ENCODE data around the gene CDH23. TPM values are rescaled to one million over a fixed set of nuclear protein-coding genes. Genes with fewer than 3 reads are reported as not detected.

Gene CDH23
- total and polyA plus RNA-seq, 8 donors: 3.4 to 64.6 (median 9.9) TPM

DNA sequence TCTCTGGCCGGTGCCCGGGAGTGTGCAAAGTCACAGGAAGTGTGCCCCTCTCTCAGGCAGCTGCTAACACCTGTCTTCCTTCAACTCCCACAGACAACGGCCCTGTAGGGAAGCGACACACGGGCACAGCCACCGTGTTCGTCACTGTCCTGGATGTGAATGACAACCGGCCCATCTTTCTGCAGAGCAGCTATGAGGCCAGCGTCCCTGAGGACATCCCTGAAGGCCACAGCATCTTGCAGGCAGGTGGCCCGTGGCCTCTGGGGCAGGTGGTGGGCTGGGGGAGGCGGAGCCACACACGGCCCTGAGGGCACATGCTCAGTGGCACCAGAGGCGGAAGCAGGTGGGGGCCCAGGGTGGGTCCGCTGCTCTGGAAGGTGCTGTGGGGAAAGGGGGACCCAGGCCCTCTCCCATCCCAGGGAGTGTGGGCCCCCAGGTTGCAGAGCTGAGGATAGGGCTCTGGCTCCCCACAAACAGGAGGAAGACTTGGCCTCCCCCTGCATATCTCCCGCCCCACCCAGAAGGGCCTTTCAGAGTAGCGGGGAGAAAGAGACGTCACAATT, 315.9 kb downstream of the CDH23 start:
- Histone ChIP-seq H3K27ac (peak overlapping the region; percentile 35 to 74 (median 68)), H3K4me1 (peaks cover 0 to 11% (median 9%) of the 10 kb centered on the region in 3 donors), H3K9me3 (no peaks in the 10 kb centered on the region), H3K27me3 (no peaks in the 10 kb centered on the region), H3K4me3 (no peak overlapping the region), H3K36me3 (no peaks in the 10 kb centered on the region)
- WGBS, 2 donors: 79 to 81% methylated on average over 17 of the region's 17 CpGs
- TF ChIP-seq, protein P1, sequence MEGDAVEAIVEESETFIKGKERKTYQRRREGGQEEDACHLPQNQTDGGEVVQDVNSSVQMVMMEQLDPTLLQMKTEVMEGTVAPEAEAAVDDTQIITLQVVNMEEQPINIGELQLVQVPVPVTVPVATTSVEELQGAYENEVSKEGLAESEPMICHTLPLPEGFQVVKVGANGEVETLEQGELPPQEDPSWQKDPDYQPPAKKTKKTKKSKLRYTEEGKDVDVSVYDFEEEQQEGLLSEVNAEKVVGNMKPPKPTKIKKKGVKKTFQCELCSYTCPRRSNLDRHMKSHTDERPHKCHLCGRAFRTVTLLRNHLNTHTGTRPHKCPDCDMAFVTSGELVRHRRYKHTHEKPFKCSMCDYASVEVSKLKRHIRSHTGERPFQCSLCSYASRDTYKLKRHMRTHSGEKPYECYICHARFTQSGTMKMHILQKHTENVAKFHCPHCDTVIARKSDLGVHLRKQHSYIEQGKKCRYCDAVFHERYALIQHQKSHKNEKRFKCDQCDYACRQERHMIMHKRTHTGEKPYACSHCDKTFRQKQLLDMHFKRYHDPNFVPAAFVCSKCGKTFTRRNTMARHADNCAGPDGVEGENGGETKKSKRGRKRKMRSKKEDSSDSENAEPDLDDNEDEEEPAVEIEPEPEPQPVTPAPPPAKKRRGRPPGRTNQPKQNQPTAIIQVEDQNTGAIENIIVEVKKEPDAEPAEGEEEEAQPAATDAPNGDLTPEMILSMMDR (IDR thresholded peaks at IDR 0.05): no peak
- FAIRE-seq (no peak), ATAC-seq (peak in 1 of 4 donors; percentile 6), DNase-seq (no peak)
- intact Hi-C loops (cut with DNase I): loop anchor here in 1 of 3 donors (10.0 kb wide), 1 partner anchor 328 kb away; no protein-coding TSS in a partner anchor

DNA sequence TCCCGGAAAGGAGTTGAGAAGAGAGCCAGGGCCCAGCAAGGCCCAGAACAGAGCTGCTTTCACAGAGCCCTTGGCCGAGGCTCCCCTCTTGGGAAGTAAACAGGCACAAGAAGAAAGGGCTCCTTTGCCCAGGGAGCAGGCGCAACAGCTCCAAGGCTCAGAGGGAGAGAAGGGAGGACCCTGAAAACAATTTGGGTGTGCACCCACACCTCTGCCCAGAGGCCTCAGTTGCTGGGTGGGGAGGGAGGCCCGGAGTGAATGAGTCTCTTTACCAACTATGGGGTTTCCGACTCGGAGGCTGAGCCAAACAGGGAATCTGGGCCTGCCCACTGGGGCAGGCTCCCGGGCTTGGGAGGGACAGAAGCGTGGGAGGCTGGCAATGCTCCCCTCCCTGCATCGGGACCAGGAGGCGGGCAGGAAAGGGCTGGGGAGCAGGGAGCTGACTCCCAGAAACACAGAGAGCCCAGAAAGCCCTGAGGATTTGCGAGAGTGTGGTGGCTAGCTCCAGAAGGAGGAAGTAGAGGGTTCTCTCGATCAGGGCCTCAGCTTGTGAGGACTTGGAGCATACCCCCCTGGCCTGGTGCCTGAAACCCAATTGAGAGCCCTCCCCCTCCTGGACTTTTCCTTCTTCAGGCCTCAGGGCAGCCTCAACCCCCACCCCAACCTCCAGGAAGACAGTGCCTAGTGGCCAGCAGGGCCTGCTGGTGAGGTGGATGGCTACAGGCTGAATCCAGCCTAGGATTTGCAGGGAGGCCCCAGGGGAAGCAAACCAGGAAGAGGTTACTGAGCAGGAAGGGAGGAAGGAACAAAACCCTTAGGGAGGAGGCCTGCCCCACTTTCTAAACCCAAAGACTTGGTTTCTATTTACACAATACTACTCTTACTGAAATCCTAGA, 316.7 kb downstream of the CDH23 start:
- H3K4me1 ChIP-seq: peaks cover 0 to 11% (median 9%) of the 10 kb centered on the region in 3 donors
- intact Hi-C loops (cut with DNase I): loop anchor here in 1 of 3 donors (10.0 kb wide), 1 partner anchor 329 kb away; no protein-coding TSS in a partner anchor
- FAIRE-seq: no peak

DNA sequence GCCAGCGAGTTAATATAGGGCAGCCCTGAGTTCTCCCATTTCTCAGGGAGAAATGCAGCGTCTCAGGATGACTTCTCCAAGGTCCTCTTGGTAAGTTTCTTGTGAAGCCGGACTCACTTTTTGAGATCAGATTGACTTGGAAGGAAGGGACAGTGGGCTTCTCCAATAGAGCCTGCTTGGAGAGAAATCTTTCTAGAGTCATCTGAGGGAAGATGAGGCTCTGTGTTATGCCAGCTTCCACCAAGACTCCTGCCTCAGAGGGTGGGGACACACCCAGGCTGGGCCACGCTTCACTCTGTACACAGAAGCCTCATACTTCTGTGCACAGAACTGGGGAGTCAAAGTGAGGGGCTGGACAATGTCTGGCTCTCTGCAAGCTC, 317.3 kb downstream of the CDH23 start:
- Histone ChIP-seq H3K27ac (peak overlapping the region; percentile 35 to 74 (median 68)), H3K36me3 (no peaks in the 10 kb centered on the region), H3K27me3 (no peaks in the 10 kb centered on the region), H3K4me3 (no peak overlapping the region), H3K4me1 (peaks cover 0 to 11% (median 9%) of the 10 kb centered on the region in 3 donors), H3K9me3 (no peaks in the 10 kb centered on the region)
- TF ChIP-seq, protein P1 (IDR thresholded peaks at IDR 0.05): no peak
- FAIRE-seq (no peak), ATAC-seq (no peak), DNase-seq (no peak)
- intact Hi-C loops (cut with DNase I): loop anchor here in 1 of 3 donors (10.0 kb wide), 1 partner anchor 329 kb away; no protein-coding TSS in a partner anchor
- 75 to 83% methylated on average over 4 of the region's 4 CpGs for WGBS, 2 donors

More for the DNA sequence above, 316.7 kb downstream of the CDH23 start:
- peak overlapping the region; percentile 35 to 74 (median 68) for H3K27ac ChIP-seq
- no peaks in the 10 kb centered on the region for H3K27me3 ChIP-seq
- no peaks in the 10 kb centered on the region for H3K9me3 ChIP-seq
- H3K36me3 ChIP-seq: no peaks in the 10 kb centered on the region
- 59 to 66% methylated on average over 12 of the region's 12 CpGs for WGBS, 2 donors
- DNase-seq (peak in 4 of 6 donors; percentile 41 to 50 (median 46)), ATAC-seq (peak; percentile 62 to 79 (median 72))
- TF ChIP-seq, protein P1 (IDR thresholded peaks at IDR 0.05): no peak
- no peak overlapping the region for H3K4me3 ChIP-seq

DNA sequence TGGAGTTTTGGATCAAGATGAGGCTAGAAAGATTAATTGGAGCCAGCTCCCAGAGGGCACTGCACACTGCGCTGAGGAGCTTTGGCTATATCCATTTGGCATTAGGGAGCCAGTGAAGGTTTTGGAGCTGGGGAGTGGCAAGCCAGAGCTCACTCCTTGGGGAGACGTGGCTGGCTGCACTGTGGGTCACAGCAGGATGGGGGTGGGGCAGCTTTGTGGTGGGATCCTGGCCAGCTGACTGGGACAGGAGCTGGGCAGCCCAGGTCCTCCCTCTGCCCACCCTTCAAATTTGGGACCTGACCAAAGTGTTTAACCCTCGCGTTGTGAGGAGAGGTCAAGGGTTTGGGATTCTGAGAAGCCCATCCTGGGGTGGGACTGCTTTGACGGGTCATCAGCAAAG, 317.9 kb downstream of the CDH23 start:
- TF ChIP-seq, protein P1 (IDR thresholded peaks at IDR 0.05): no peak
- Histone ChIP-seq H3K27ac (peak overlapping the region; percentile 35 to 74 (median 68)), H3K4me1 (peaks cover 0 to 11% (median 9%) of the 10 kb centered on the region in 3 donors), H3K36me3 (no peaks in the 10 kb centered on the region), H3K4me3 (no peak overlapping the region), H3K27me3 (no peaks in the 10 kb centered on the region), H3K9me3 (no peaks in the 10 kb centered on the region)
- WGBS, 2 donors: 58 to 63% methylated on average over 5 of the region's 5 CpGs
- DNase-seq (no peak), FAIRE-seq (no peak), ATAC-seq (no peak)
- intact Hi-C loops (cut with DNase I): loop anchor here in 1 of 3 donors (10.0 kb wide), 1 partner anchor 330 kb away; no protein-coding TSS in a partner anchor
